Subcutaneous adipose tissue (tissue), 4 donors: ENCODE results near the gene GLI3. TPM values are rescaled to one million over a fixed set of nuclear protein-coding genes. Genes with fewer than 3 reads are reported as not detected.

Experiments
- total RNA-seq, 4 donors: library from RNA; depleted of rRNA; stranded (reverse); fragments of >200 nt; gene quantifications; one replicate each; pipeline ENCODE4 v1.1.0, GENCODE V29; 2016
- TF ChIP-seq, protein P1 (sequence below): fragments of 450-650 bp; IDR thresholded peaks from one replicate; pipeline ENCODE4 v1.5.1; 2016; ENCODE audit warnings: low read depth, mild to moderate bottlenecking, control low read depth, antibody characterized with exemption, moderate library complexity

The GLI3 gene
- total RNA-seq, 4 donors from 2014 or later: 11.6 to 16.8 (median 16.3) TPM

DNA sequence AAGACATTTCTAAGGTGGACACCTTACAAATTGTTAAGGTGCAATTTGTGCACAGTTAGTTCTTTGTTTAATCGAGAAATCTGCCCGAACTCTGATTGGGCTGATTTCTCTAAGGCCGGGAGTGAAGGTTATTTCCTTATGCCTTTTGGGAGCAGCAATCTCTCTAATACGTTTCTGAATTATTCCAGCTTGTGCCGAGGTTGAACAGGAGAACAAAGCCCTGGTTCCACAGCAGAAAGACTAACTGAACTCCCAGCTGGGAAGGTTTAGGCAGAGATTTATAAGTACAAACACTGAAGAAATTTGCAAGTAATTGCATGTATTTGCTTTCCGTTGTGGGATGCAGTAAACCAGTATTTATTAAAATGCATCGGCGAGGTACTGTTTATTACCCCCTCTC is 116.8 kb downstream of the GLI3 start:
- TF ChIP-seq, protein P1, sequence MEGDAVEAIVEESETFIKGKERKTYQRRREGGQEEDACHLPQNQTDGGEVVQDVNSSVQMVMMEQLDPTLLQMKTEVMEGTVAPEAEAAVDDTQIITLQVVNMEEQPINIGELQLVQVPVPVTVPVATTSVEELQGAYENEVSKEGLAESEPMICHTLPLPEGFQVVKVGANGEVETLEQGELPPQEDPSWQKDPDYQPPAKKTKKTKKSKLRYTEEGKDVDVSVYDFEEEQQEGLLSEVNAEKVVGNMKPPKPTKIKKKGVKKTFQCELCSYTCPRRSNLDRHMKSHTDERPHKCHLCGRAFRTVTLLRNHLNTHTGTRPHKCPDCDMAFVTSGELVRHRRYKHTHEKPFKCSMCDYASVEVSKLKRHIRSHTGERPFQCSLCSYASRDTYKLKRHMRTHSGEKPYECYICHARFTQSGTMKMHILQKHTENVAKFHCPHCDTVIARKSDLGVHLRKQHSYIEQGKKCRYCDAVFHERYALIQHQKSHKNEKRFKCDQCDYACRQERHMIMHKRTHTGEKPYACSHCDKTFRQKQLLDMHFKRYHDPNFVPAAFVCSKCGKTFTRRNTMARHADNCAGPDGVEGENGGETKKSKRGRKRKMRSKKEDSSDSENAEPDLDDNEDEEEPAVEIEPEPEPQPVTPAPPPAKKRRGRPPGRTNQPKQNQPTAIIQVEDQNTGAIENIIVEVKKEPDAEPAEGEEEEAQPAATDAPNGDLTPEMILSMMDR: no peak

- TF ChIP-seq, protein P1: no peak
Observed at GRCh38 chr7:42117201-42117600, 119.8 kb downstream of the GLI3 start.

DNA sequence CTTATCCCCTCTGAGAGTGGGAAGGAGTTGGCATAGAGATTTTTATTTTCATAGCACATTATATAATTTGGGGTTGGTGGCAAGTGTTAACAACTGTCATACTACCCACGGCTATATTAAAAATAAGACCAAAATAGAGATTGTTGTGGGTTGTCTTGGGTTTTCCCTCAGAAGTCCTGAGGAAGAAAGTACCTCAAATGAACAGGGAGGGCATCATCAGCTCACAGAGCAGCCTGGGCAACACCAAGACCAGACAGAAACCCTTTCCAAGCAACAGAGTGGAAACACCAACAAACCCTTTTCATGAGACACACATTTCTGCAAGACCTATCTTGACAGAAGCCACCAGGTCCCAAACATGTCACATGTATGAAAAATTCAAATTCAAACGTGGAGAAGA is 121.2 kb downstream of the GLI3 start:
- TF ChIP-seq, protein P1: no peak

DNA sequence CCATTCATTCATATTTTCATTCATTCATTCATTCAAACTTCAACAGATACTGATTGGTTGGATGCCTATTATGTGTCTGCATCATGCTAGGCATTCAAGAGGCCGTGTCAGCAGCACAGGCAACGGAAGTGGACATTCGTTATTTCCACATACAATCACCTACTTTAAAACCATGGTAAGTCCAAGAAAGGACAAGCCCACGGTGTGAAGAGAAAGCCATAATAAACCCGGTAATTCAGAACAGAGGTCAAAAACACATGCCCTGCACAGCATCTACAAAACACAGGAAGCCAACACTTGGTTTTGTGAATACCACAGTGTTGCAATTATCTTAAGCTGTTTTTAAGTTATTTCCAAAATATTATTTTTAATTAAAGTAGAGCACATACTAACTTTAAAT is 126.7 kb downstream of the GLI3 start:
- TF ChIP-seq, protein P1: no peak

GRCh38 chr7:42108803-42109528 is 128.0 kb downstream of the GLI3 start:
- TF ChIP-seq, protein P1: no peak

GRCh38 chr7:42107484-42108240 is 129.3 kb downstream of the GLI3 start:
- TF ChIP-seq, protein P1: no peak

DNA sequence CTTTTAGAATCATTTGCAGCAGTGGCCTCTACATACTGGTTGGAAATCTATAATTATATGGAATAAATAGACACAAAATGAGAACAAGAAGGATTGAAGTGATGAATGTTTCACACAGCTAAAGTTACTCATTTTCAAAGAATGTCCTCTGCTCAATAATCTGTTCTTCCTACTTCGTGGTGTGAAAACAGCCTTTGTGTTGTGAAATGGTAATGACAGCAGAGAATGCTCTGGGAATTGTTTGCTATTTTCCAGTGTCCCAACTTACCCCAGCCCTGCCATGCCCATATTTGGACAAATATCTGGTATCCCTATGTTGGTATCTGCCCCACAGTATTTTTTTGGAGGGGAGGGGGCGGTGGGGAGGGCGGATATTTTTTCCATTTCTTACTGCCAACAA is 130.4 kb downstream of the GLI3 start:
- TF ChIP-seq, protein P1: no peak
